H1 (cell line): ENCODE data around the gene UBA6.

ENCODE experiments used
- ATF2 ChIP-seq: IDR thresholded peaks from 2 replicates; pipeline ENCODE4 v1.6.1; 2012; ENCODE audit warnings: low read length, inconsistent platforms
- ATF3 ChIP-seq: IDR thresholded peaks from 2 replicates; pipeline ENCODE4 v1.6.1; 2011; ENCODE audit warnings: low read depth, mild to moderate bottlenecking, low read length; ENCODE audit not compliant: insufficient read depth
- CHD1 ChIP-seq: IDR thresholded peaks from 2 replicates; pipeline ENCODE4 v1.6.1; 2012; ENCODE audit warnings: low read depth, low read length, improper control_type of control experiment
- CTCF ChIP-seq, 3 experiments: IDR thresholded peaks; 1 replicate in 2 of 3; 2 replicates in 1 of 3; pipeline versions ENCODE4 v1.5.1 to v1.6.1; 2011; ENCODE audit warnings: low read length in 3 of 3, mild to moderate bottlenecking in 3 of 3, inconsistent platforms in 2 of 3, low read depth in 1 of 3, moderate library complexity in 1 of 3; ENCODE audit not compliant: insufficient read depth in 1 of 3; ENCODE audit errors: control extremely low read depth in 1 of 3
- EZH2 ChIP-seq: fragments of 200-600 bp; sonication (generic); IDR thresholded peaks from 2 replicates; pipeline ENCODE4 v1.7.1; 2012; ENCODE audit warnings: low read depth, mild to moderate bottlenecking, moderate library complexity, low read length, inconsistent platforms; ENCODE audit not compliant: severe bottlenecking
- GTF2F1 ChIP-seq: IDR thresholded peaks from 2 replicates; pipeline ENCODE4 v1.6.1; 2012; ENCODE audit warnings: low read depth, low read length, improper control_type of control experiment, borderline replicate concordance
- PHF8 ChIP-seq: fragments of 200-600 bp; sonication (generic); conservative IDR thresholded peaks from 2 replicates; pipeline ENCODE4 v1.7.1; 2012; ENCODE audit warnings: low read depth, mild to moderate bottlenecking, inconsistent platforms, low read length, moderate library complexity
- POLR2A ChIP-seq, 2 experiments: IDR thresholded peaks; 1 replicate in 1 of 2; 2 replicates in 1 of 2; pipeline ENCODE4 v1.6.1; 2011; ENCODE audit warnings: low read depth in 2 of 2, low read length in 2 of 2, mild to moderate bottlenecking in 2 of 2; ENCODE audit errors: control extremely low read depth in 1 of 2
- RBBP5 ChIP-seq: IDR thresholded peaks from 2 replicates; pipeline ENCODE4 v1.7.1; 2012; ENCODE audit warnings: low read depth, mild to moderate bottlenecking, inconsistent platforms, low read length, moderate library complexity, borderline replicate concordance
- TAF1 ChIP-seq: IDR thresholded peaks from 2 replicates; pipeline ENCODE4 v1.6.1; 2011; ENCODE audit warnings: mild to moderate bottlenecking, low read depth, low read length
- USF2 ChIP-seq: IDR thresholded peaks from 2 replicates; pipeline ENCODE4 v1.6.1; 2011; ENCODE audit warnings: low read length, improper control_type of control experiment
- ZNF274 ChIP-seq: IDR thresholded peaks from 2 replicates; pipeline ENCODE4 v1.7.0; 2012; ENCODE audit warnings: low read length, borderline replicate concordance; ENCODE audit errors: extremely low read depth

DNA sequence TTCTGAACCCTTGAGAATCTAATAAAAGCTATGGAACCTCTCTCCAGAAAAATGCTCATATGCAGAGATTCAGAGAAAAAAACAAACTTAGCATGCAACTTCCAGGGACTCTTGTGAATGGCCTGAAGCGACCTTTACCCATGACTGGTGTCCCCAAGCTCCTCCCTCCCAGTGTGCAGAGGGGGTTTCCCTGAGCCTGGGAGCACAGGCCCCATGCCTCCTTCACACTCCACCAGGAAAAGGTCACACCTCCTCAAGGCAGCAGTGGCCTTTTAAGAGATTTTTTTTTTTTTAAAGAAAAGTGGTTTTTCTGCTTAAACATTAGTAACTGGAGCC, 13.3 kb upstream of the UBA6 start:
- TF ChIP-seq RBBP5 (no peak), ZNF274 (no peak), CHD1 (no peak), CTCF (IDR thresholded peaks at IDR 0.05; ENCODE audit: control extremely low read depth in 1 of 3, insufficient read depth in 1 of 3, low read depth in 1 of 3, low read length in 3 of 3) (no peak), GTF2F1 (no peak), ATF2 (no peak), USF2 (no peak), EZH2 (no peak), TAF1 (no peak), ATF3 (no peak), POLR2A (IDR thresholded peaks at IDR 0.05; ENCODE audit: control extremely low read depth in 1 of 2, low read depth in 2 of 2, low read length in 2 of 2) (no peak), PHF8 (no peak)
